ENCODE data around the gene IGFL3. TPM values are rescaled to one million over a fixed set of nuclear protein-coding genes. Genes with fewer than 3 reads are reported as not detected.
A peak's percentile ranks its signal among the peaks of the same experiment; 100 is the strongest.

Gene IGFL3
- total RNA-seq, 1 experiment from 2014 or later: not detected

GRCh38 chr19:46141421-46141820, 16.9 kb upstream of the IGFL3 start:
- Mint-ChIP-seq H3K36me3 (ENCODE audit: insufficient read depth, unreplicated experiment) (no peaks in the 10 kb centered on the region), H3K9me3 (ENCODE audit: unreplicated experiment) (no peaks in the 10 kb centered on the region), H3K4me3 (ENCODE audit: unreplicated experiment) (no peak overlapping the region), H3K4me1 (ENCODE audit: insufficient read depth, unreplicated experiment) (peaks cover 8% of the 10 kb centered on the region), H3K27me3 (ENCODE audit: insufficient read depth, unreplicated experiment) (no peaks in the 10 kb centered on the region), H3K27ac (ENCODE audit: low read depth, unreplicated experiment) (no peak overlapping the region)
- DNase-seq (ENCODE audit: unreplicated experiment): no peak
- BruUV-seq (replicated peaks): no TSS peak
- ChIA-PET CTCF (no interaction called here), POLR2A (interaction anchor here (0.5 kb wide), 1 partner anchor 37 kb away, joined by 3 read pairs; no protein-coding TSS in a partner anchor)
- TF ChIP-seq CTCF (IDR thresholded peaks at IDR 0.05; ENCODE audit: unreplicated experiment): no peak
- intact Hi-C loops (cut with micrococcal nuclease): no loop called here

DNA sequence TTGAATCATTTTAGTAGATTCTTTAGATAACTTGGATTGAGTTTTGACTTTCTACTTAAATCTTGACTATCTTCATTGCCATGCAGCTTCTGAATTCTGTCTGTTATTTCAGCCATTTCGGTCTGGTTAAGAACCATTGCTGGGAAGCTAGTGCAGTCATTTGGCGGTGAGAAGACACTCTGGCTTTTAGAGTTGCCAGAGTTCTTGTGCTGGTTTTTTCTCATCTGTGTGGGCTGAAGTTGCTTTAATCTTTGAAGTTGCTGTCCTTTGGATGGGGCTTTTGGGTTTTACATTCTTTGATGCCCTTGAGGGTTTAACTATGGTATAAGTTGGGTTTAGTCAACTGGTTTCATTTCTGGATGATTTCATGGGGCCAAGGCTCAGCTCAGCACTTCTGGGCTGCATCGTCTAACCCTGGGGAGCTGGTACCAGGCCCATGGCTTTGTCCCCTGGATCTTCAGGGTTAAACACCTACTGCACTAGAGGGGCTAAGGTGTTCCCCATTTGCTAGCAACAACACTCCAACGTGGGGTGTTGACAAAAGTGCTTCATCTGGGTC, 13.5 kb upstream of the IGFL3 start:
- Mint-ChIP-seq H3K4me3 (ENCODE audit: unreplicated experiment) (no peak overlapping the region), H3K36me3 (ENCODE audit: insufficient read depth, unreplicated experiment) (peaks cover 6% of the 10 kb centered on the region), H3K27ac (ENCODE audit: low read depth, unreplicated experiment) (no peak overlapping the region), H3K9me3 (ENCODE audit: unreplicated experiment) (no peaks in the 10 kb centered on the region), H3K27me3 (ENCODE audit: insufficient read depth, unreplicated experiment) (no peaks in the 10 kb centered on the region), H3K4me1 (ENCODE audit: insufficient read depth, unreplicated experiment) (peaks cover 17% of the 10 kb centered on the region)
- ChIA-PET CTCF (interaction anchor here (0.7 kb wide), 1 partner anchor 258 kb away, joined by 3 read pairs; no protein-coding TSS in a partner anchor), POLR2A (interaction anchor here (1.0 kb wide), 1 partner anchor 12 kb away, joined by 3 read pairs; no protein-coding TSS in a partner anchor)
- no peak for DNase-seq (ENCODE audit: unreplicated experiment)
- no TSS peak for BruUV-seq (replicated peaks)
- TF ChIP-seq CTCF (IDR thresholded peaks at IDR 0.05; ENCODE audit: unreplicated experiment): no peak
- intact Hi-C loops (cut with micrococcal nuclease): no loop called here

DNA sequence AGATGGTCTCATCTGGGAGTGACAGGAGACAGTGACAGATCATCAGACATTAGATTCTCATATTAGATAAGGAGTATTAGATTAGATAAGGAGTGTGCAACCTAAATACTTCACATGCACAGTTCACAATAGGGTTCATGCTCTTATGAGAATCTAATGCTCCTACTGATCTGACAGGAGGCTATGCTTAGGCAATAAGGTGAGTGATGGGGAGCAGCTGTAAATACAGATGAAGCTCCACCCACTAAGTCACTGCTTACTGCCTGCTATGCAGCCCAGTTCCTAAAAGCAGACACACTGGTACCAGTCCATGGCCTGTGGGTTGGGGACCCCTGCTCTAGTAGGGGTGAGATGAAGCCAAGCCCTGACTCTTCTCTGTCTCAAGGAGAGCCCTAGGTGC, 10.0 kb upstream of the IGFL3 start:
- ChIA-PET POLR2A (interaction anchor here (0.7 to 3.1 kb wide), 10 partner anchors 9 to 72 kb away, joined by 3 to 22 read pairs (median 7); partner anchors contain the start of genes IGFL2 and IGFL3), CTCF (interaction anchor here (0.6 kb wide), 2 partner anchors 24 to 1082 kb away, joined by 3 read pairs; no protein-coding TSS in a partner anchor)
- intact Hi-C loops (cut with micrococcal nuclease): no loop called here
- peak overlapping the region; percentile 99 for H3K27ac Mint-ChIP-seq (ENCODE audit: low read depth, unreplicated experiment)
- peak; percentile 51 for DNase-seq (ENCODE audit: unreplicated experiment)
- no peak overlapping the region for H3K4me3 Mint-ChIP-seq (ENCODE audit: unreplicated experiment)
- H3K27me3 Mint-ChIP-seq (ENCODE audit: insufficient read depth, unreplicated experiment): no peaks in the 10 kb centered on the region
- no TSS peak for BruUV-seq (replicated peaks)
- H3K36me3 Mint-ChIP-seq (ENCODE audit: insufficient read depth, unreplicated experiment): peaks cover 16% of the 10 kb centered on the region
- no peaks in the 10 kb centered on the region for H3K9me3 Mint-ChIP-seq (ENCODE audit: unreplicated experiment)
- no peak for TF ChIP-seq CTCF (IDR thresholded peaks at IDR 0.05; ENCODE audit: unreplicated experiment)
- peaks cover 27% of the 10 kb centered on the region for H3K4me1 Mint-ChIP-seq (ENCODE audit: insufficient read depth, unreplicated experiment)

DNA sequence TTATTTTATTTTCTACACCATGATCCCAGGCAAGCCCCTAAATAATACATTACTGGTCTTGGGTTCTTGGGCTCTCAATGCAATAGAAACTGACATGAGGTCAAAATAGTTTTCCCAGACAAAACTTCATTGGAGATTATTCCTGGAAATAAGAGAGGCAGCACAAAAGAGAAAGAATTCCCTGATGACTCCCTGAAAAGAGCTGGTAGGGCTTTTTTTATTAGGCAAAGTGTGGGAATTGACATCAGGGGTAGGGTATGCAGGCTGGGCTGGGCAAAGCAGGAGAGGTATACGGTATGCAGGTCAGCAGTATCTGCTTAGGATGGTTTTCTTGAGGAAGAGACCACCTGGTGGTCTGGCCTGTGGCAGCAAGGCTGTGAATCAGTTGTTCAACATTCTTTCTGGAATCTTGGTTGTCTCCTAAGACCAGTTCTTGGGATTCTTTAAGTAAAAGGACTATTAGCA, 9.3 kb upstream of the IGFL3 start:
- POLR2A ChIA-PET: interaction anchor here (0.6 to 3.1 kb wide), 9 partner anchors 9 to 460 kb away, joined by 3 to 22 read pairs (median 7); partner anchors contain the start of genes IGFL2 and IGFL3
- DNase-seq (ENCODE audit: unreplicated experiment): no peak
- no peak for TF ChIP-seq CTCF (IDR thresholded peaks at IDR 0.05; ENCODE audit: unreplicated experiment)
- peak overlapping the region; percentile 99 for H3K27ac Mint-ChIP-seq (ENCODE audit: low read depth, unreplicated experiment)
- TSS peak; percentile 96 for BruUV-seq (replicated peaks)
- H3K36me3 Mint-ChIP-seq (ENCODE audit: insufficient read depth, unreplicated experiment): peaks cover 16% of the 10 kb centered on the region
- peaks cover 27% of the 10 kb centered on the region for H3K4me1 Mint-ChIP-seq (ENCODE audit: insufficient read depth, unreplicated experiment)
- CTCF ChIA-PET: interaction anchor here (0.6 kb wide), 1 partner anchor 24 kb away, joined by 3 read pairs; no protein-coding TSS in a partner anchor
- H3K27me3 Mint-ChIP-seq (ENCODE audit: insufficient read depth, unreplicated experiment): no peaks in the 10 kb centered on the region
- H3K9me3 Mint-ChIP-seq (ENCODE audit: unreplicated experiment): no peaks in the 10 kb centered on the region
- intact Hi-C loops (cut with micrococcal nuclease): no loop called here
- peak overlapping the region; percentile 62 for H3K4me3 Mint-ChIP-seq (ENCODE audit: unreplicated experiment)

All from MCF 10A (cell line).